Brain microvascular endothelial cell (primary cell): ENCODE results near the gene CTDSPL.

Experiments used
- DNase-seq: peaks from one replicate; pipeline ENCODE4 v3.0.0-alpha.2; 2020
- H3K27ac ChIP-seq: fragments of 250-450 bp; sonication (Bioruptor Pico); 2 replicates; pipeline ENCODE4 v1.5.1; 2020; ENCODE audit warnings: mild to moderate bottlenecking, moderate library complexity
- H3K27me3 ChIP-seq: fragments of 250-450 bp; sonication (Bioruptor Pico); replicated peaks from 2 replicates; pipeline ENCODE4 v1.5.1; 2020; ENCODE audit warnings: mild to moderate bottlenecking
- H3K36me3 ChIP-seq: fragments of 250-450 bp; sonication (Bioruptor Pico); replicated peaks from 2 replicates; pipeline ENCODE4 v1.5.1; 2020; ENCODE audit warnings: mild to moderate bottlenecking
- H3K4me3 ChIP-seq: 2 replicates; pipeline ENCODE4 v1.5.1; 2011; ENCODE audit warnings: low read depth, mild to moderate bottlenecking, control low read depth, low read length, moderate library complexity
- in situ Hi-C: cut with HindIII; loops from 2 replicates; pipeline ENCODE4 v1.10.0; 2017; ENCODE audit warnings: low sequenced_read_pairs, low pct_ligation_motif_present
- TF ChIP-seq, protein P1 (sequence below): IDR thresholded peaks from 2 replicates; pipeline ENCODE4 v1.5.1; 2011; ENCODE audit warnings: low read depth, mild to moderate bottlenecking, moderate library complexity, low read length, control low read depth, inconsistent platforms; ENCODE audit errors: missing control alignments

The CTDSPL gene

DNA sequence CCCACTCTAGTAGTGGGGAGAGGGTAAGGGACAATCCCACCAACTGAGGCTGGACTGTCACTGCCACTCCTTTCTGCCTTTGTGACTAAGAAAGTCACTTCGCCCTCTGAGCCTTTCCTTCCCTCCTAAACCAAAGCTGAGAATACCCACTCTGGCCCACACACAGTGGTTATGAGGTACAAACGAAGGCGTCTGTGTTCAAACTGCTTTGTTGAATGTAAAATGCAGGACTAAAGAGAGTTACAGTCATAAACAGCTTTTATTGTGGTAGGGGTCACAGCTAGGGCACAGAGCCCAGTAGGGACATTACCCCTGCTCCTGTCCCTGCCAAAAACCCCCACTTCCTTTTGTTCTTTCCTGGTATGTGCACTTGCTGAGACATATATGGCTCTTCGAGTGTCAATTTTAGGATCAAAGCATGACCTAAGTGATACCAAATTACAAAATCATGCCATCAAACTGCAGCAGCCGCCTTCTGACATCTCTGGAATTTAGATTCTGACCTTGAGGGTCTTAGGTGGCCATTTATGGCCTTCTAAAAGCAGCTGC lies 45.1 kb downstream of the CTDSPL start:
- no peaks in the 10 kb centered on the region for H3K27me3 ChIP-seq
- H3K4me3 ChIP-seq: no peak overlapping the region
- H3K27ac ChIP-seq: no peak overlapping the region
- H3K36me3 ChIP-seq: no peaks in the 10 kb centered on the region
- in situ Hi-C loops: no loop called here
- TF ChIP-seq, protein P1, sequence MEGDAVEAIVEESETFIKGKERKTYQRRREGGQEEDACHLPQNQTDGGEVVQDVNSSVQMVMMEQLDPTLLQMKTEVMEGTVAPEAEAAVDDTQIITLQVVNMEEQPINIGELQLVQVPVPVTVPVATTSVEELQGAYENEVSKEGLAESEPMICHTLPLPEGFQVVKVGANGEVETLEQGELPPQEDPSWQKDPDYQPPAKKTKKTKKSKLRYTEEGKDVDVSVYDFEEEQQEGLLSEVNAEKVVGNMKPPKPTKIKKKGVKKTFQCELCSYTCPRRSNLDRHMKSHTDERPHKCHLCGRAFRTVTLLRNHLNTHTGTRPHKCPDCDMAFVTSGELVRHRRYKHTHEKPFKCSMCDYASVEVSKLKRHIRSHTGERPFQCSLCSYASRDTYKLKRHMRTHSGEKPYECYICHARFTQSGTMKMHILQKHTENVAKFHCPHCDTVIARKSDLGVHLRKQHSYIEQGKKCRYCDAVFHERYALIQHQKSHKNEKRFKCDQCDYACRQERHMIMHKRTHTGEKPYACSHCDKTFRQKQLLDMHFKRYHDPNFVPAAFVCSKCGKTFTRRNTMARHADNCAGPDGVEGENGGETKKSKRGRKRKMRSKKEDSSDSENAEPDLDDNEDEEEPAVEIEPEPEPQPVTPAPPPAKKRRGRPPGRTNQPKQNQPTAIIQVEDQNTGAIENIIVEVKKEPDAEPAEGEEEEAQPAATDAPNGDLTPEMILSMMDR: no peak
- DNase-seq: no peak

DNA sequence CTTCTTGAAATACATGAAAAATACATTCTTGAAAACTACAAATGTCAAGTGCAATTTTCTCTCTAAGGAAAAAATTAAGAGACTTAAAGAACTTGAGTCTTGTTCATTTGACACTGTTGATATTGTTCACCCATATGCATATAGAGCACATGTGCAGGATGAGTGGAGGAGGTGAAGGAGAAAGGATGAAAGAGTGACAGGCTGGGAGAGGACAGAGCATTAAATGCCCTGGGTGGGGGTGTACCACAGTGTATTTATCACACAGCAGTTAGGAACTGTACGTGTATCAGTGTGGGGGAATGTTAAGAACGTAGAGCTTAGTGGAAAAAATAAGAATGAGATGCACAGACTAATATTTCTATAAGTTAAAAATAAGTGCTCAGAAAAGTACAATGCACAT lies 45.7 kb downstream of the CTDSPL start:
- DNase-seq: no peak
- H3K27ac ChIP-seq: no peak overlapping the region
- in situ Hi-C loops: no loop called here

DNA sequence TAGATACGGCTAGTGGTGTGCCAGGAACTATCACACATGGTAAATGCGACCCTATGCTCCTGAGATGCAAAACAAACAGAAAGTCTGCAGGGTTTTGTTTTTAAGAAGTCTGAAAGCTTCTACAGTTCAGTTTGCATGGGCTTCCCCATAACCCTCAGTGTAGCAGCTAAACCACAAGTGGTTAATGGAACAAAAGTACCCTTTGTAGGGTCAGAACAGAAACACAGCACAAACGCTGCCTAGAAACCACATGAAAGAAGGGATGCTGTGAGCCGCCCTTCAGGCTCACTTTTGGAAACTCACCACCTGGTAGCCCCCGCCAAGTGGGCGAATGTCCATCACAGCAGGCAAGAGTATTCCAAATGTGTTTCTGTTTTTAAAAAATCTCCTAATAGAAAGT lies 46.2 kb downstream of the CTDSPL start:
- TF ChIP-seq, protein P1: no peak
- H3K27me3 ChIP-seq: no peaks in the 10 kb centered on the region
- in situ Hi-C loops: no loop called here
- DNase-seq: no peak
- no peak overlapping the region for H3K4me3 ChIP-seq
- H3K36me3 ChIP-seq: no peaks in the 10 kb centered on the region
- no peak overlapping the region for H3K27ac ChIP-seq

More for the DNA sequence above, 45.7 kb downstream of the CTDSPL start:
- H3K4me3 ChIP-seq: no peak overlapping the region
- TF ChIP-seq, protein P1: no peak
- H3K27me3 ChIP-seq: no peaks in the 10 kb centered on the region
- no peaks in the 10 kb centered on the region for H3K36me3 ChIP-seq

DNA sequence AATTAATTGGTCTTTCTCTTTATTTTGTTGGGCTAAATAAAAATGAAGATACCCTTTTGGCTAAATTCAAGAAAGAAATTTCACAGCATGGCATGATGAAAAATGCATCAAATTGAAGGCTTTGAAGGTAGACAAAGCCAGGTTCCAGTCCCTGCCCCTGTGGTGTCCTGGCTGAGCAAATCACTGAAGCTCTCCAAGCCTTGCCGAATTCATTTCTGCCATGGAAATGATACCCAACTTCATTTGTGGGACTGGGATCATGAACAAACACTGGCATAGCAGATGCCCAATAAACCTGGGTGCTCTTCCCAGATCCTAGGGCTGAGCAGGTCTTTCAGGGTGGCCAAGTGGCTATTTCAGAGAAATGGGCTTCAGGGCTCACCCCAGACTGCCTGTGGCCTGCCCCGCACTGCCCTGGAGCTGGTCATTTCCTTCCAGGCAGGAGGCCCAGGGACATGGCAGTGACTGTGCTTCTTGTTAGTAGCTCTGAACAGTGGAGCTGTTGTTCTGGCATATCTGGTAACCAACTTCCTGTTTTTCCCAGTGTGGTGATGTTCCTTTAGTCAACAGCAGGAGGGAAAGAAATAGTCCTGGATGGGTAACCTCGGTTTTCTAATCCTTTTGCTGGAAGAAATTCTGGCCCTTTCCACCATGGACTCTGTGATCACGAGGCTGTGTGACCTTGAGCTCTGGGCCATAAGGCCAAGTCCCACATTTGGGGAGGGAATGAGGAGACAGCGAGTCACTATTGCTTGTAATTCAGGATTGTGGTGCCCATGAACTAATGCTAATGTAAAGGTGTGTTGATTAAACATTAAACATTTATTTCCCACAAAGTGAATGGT lies 47.6 kb downstream of the CTDSPL start:
- TF ChIP-seq, protein P1: no peak
- H3K36me3 ChIP-seq: no peaks in the 10 kb centered on the region
- H3K27ac ChIP-seq: no peak overlapping the region
- peak; percentile 21 for DNase-seq
- no peak overlapping the region for H3K4me3 ChIP-seq
- in situ Hi-C loops: no loop called here
- H3K27me3 ChIP-seq: no peaks in the 10 kb centered on the region

DNA sequence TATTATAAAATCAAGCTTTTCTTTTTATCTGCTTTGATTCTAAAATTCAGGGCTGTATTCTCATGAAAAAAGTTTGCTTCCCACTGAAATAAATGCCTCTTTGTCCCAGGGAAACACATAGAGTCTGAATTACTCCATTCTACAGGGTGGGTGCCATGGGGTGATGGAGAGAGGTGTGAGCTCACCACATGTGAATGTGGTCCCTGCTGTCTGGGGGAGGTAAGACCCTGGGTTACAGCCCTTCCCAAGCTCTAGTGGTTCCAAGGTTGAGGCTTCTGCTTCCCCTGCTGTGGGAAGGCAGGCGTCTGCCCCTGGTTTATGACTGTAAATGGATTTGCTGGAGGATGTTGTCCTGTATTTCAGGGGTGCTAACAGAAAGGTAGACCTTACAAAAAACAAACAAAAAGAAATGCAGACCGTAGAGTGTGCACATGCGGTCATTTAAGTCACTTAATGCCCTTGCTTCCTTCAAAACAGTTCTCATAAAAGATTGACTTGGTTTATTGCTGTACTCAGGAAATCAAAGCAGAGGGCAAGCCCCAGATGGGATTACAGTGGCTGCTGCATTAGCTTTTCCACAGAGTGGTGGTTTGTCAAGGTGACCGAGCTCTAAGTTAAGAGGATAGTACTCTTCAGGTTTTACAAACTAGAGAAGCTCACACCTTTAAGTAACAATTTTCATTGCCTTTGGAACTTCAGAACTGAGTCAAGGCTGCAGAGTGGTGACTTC lies 49.2 kb downstream of the CTDSPL start:
- no peaks in the 10 kb centered on the region for H3K36me3 ChIP-seq
- H3K27me3 ChIP-seq: no peaks in the 10 kb centered on the region
- no peak overlapping the region for H3K4me3 ChIP-seq
- DNase-seq: no peak
- no peak overlapping the region for H3K27ac ChIP-seq
- TF ChIP-seq, protein P1: no peak
- in situ Hi-C loops: no loop called here
